UCSD-AML1 (cell line): ENCODE data around the gene ZSCAN20.
A peak's percentile ranks its signal among the peaks of the same experiment; 100 is the strongest.

Source experiments
- DNase-seq: peaks from one replicate; lab custom pipeline; 2025; ENCODE audit not compliant: unreplicated experiment; lab: John Stamatoyannopoulos, UW

ZSCAN20 gene

GRCh38 chr1:33443080-33443704 lies 29.3 kb upstream of the ZSCAN20 start:
- DNase-seq, result no peak

GRCh38 chr1:33443705-33444180 lies 28.7 kb upstream of the ZSCAN20 start:
- DNase-seq, result no peak

- DNase-seq, result no peak
Observed at GRCh38 chr1:33445108-33445507, 27.3 kb upstream of the ZSCAN20 start.

GRCh38 chr1:33446590-33446989 lies 25.9 kb upstream of the ZSCAN20 start:
- DNase-seq, result no peak

GRCh38 chr1:33454646-33455282 lies 17.7 kb upstream of the ZSCAN20 start:
- no peak for DNase-seq

GRCh38 chr1:33455539-33456501 lies 16.6 kb upstream of the ZSCAN20 start:
- DNase-seq, result peak; percentile 56

GRCh38 chr1:33456502-33456886 lies 16.0 kb upstream of the ZSCAN20 start:
- no peak for DNase-seq

- no peak for DNase-seq
Observed at GRCh38 chr1:33459691-33460090, 12.8 kb upstream of the ZSCAN20 start.

GRCh38 chr1:33460144-33460543 lies 12.3 kb upstream of the ZSCAN20 start:
- no peak for DNase-seq

GRCh38 chr1:33460947-33461629 lies 11.4 kb upstream of the ZSCAN20 start:
- DNase-seq, result no peak

GRCh38 chr1:33462405-33463164 lies 9.9 kb upstream of the ZSCAN20 start:
- DNase-seq, result no peak

- no peak for DNase-seq
Observed at GRCh38 chr1:33464552-33464951, 7.9 kb upstream of the ZSCAN20 start.

- DNase-seq, result no peak
Observed at GRCh38 chr1:33465316-33465715, 7.1 kb upstream of the ZSCAN20 start.

GRCh38 chr1:33466159-33466558 lies 6.3 kb upstream of the ZSCAN20 start:
- DNase-seq, result no peak

GRCh38 chr1:33468011-33468410 lies 4.4 kb upstream of the ZSCAN20 start:
- no peak for DNase-seq

- DNase-seq, result no peak
Observed at GRCh38 chr1:33468531-33468930, 3.9 kb upstream of the ZSCAN20 start.

- no peak for DNase-seq
Observed at GRCh38 chr1:33468967-33469366, 3.5 kb upstream of the ZSCAN20 start.

- no peak for DNase-seq
Observed at GRCh38 chr1:33469691-33470090, 2.8 kb upstream of the ZSCAN20 start.

GRCh38 chr1:33470495-33471012 lies 1.9 kb upstream of the ZSCAN20 start:
- DNase-seq, result peak; percentile 74

GRCh38 chr1:33471416-33471815 lies 1.0 kb upstream of the ZSCAN20 start:
- no peak for DNase-seq
